Colonic mucosa (tissue), 4 donors: ENCODE measurements around the gene NTSR1. TPM values are rescaled to one million over a fixed set of nuclear protein-coding genes. Genes with fewer than 3 reads are reported as not detected.

Source experiments
- DNase-seq: peaks from one replicate; pipeline ENCODE4 v3.0.0-alpha.2; 2020
- H3K27ac ChIP-seq: fragments of 200-600 bp; one replicate; pipeline ENCODE4 v1.8.0; 2021
- H3K27me3 ChIP-seq: fragments of 200-600 bp; one replicate; pipeline ENCODE4 v1.8.0; 2021
- H3K36me3 ChIP-seq: fragments of 200-600 bp; one replicate; pipeline ENCODE4 v1.8.0; 2021
- H3K4me1 ChIP-seq: fragments of 200-600 bp; one replicate; pipeline ENCODE4 v1.8.0; 2021; ENCODE audit warnings: mild to moderate bottlenecking
- H3K4me3 ChIP-seq: fragments of 200-600 bp; one replicate; pipeline ENCODE4 v1.8.0; 2021
- H3K9ac ChIP-seq, 2 donors: one replicate each; pipeline ENCODE4 v1.7.0; 2013; ENCODE audit warnings: control low read depth in 2 of 2, low read depth in 2 of 2, low read length in 2 of 2
- H3K9me3 ChIP-seq: fragments of 200-600 bp; one replicate; pipeline ENCODE4 v1.8.0; 2021
- CTCF ChIP-seq: fragments of 200-600 bp; IDR thresholded peaks from one replicate; pipeline ENCODE4 v1.8.0; 2022; ENCODE audit warnings: antibody characterized with exemption, mild to moderate bottlenecking
- intact Hi-C: fragments of 100-400 bp; cut with DNase I; formaldehyde crosslinking; loops from one replicate; pipeline ENCODE4 v1.14.1; 2022
- total RNA-seq, 2 donors: library from RNA; stranded (reverse); fragmentation: NEBNext Ultra II Directional in 1 of 2; extraction: Animal tissue kit (Norgen Biotek cat#: 25700) in 1 of 2; gene quantifications; one replicate each; pipeline ENCODE4 v1.2.1, GENCODE V29; 2021
- donor health status: healthy.
- donor health status: DM: no; HTN: no; CAD: no.
- donor health status: DM: no; HTN: no; CAD: no.

The NTSR1 gene
- total RNA-seq, 2 donors from 2014 or later = 0.05 to 2.9 TPM

DNA sequence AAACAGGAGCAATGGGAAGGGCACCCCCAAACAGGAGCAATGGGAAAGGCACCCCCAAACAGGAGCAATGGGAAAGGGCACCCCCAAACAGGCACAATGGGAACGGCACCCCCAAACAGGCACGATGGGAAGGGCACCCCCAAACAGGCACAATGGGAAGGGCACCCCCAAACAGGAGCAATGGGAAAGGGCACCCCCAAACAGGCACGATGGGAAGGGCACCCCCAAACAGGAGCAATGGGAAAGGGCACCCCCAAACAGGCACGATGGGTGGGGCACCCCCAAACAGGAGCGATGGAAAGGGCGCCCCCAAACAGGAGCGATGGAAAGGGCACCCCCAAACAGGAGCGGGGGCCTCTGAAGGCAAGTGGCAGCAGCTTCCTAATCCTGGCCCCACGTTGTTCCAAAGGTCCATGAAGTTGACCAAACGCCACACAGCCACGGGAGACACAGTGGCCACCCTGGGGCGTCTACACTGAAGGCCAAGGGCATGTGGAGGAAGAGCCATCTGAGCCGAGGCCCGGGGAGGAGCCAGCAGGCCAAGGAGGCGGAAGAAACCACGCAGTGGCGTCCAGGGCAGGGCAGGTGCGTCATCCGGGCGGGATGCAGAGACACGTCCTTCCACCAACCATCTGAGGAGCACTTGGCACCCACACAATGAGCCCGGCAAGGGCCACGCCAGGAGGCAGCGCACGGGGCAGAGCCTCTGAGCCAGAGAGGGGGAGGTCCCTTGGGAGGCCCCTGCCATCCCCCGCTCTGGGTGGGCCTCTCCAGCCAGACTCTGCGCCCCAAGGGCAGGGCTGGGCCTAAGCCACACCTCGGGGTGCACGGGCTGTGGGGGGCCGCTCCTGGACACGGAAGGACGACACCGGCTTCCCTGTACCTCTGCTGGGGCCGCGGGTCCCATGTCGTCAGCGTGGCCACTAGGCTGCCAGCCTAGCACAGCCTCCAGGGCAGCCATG lies 21.5 kb upstream of the NTSR1 start:
- Histone ChIP-seq H3K9me3 (no peaks in the 10 kb centered on the region), H3K27ac (no peak overlapping the region), H3K4me3 (no peak overlapping the region), H3K9ac (no peak overlapping the region), H3K4me1 (peaks cover 6% of the 10 kb centered on the region), H3K27me3 (no peaks in the 10 kb centered on the region), H3K36me3 (no peaks in the 10 kb centered on the region)
- intact Hi-C loops = no loop called here
- no peak for TF ChIP-seq CTCF
- DNase-seq = no peak

DNA sequence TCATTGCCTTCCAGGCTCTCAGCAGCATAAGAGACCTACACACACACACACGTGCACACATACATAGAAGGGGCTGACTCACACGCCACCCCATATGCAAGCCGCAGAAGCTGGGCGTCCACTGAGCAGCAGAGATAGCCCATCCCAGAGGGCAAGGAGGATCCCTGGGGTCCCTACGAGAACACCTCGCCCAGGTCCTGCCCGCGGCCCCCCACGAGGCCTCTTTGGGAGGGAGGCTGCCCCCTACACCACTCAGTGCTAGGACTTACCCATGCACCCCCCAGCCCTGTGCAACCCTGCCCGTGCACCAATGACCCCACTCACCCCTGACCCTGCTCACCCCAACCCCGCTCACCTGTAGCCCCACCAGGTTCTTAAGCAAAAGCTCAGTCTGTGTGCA lies 20.6 kb upstream of the NTSR1 start:
- Histone ChIP-seq H3K36me3 (no peaks in the 10 kb centered on the region), H3K4me3 (no peak overlapping the region), H3K27ac (no peak overlapping the region), H3K27me3 (no peaks in the 10 kb centered on the region), H3K9me3 (no peaks in the 10 kb centered on the region), H3K9ac (no peak overlapping the region), H3K4me1 (peaks cover 6% of the 10 kb centered on the region)
- DNase-seq = no peak
- intact Hi-C loops = no loop called here
- TF ChIP-seq CTCF = no peak

DNA sequence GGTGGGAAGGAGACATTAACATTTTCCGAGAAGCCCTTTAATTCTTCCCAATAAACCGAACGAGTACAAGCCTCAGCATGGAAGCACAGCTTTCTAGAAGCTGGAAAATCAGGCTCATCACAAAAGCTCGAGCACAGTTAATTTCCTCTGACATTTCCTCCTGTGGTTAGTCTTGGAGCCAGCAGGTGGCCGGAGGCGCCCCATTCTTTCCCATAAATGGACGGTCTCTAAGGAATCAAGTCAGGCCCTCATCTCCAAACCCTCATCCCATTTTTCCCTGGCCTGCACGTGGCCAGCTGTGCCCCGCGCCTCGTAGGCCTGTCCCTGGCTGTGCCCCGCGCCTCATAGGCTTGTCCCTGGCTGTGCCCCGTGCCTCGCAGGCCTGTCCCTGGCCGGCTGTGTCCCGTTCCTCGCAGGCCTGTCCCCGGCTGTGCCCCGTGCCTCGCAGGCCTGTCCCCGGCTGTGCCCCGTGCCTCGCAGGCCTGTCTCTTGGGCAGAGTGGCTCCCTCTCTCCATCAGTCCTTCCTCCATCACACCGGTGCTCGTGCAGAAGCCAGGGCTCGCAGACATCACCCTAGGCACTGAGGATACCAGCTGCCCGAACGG lies 19.7 kb upstream of the NTSR1 start:
- intact Hi-C loops = no loop called here
- Histone ChIP-seq H3K9ac (no peak overlapping the region), H3K27ac (no peak overlapping the region), H3K4me3 (no peak overlapping the region), H3K27me3 (no peaks in the 10 kb centered on the region), H3K4me1 (peaks cover 6% of the 10 kb centered on the region), H3K36me3 (no peaks in the 10 kb centered on the region), H3K9me3 (no peaks in the 10 kb centered on the region)
- no peak for TF ChIP-seq CTCF
- DNase-seq = no peak

DNA sequence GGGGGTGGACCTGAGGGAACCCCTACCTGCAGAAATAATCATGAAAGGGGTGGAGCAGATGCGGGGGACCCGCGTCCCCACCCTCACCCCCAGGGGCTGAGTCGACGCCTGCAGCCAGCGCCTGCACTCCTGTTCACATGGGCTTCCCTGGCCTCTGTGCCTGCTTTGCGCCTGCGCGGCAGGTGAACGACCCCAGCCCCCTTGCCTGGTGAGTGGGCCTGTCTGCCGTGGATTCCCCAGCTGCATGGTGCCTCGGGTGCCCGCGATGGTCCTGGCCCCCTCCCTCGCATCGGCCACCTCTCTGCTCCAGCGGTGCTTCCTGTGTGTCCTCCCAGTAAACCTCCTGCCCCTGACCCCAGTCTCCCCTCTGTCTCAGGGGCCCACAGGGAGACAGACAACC lies 18.8 kb upstream of the NTSR1 start:
- intact Hi-C loops = no loop called here
- no peak for DNase-seq

More for the DNA sequence above, 18.8 kb upstream of the NTSR1 start:
- no peak overlapping the region for H3K4me3 ChIP-seq
- H3K9me3 ChIP-seq = no peaks in the 10 kb centered on the region
- H3K36me3 ChIP-seq = no peaks in the 10 kb centered on the region
- H3K27me3 ChIP-seq = no peaks in the 10 kb centered on the region
- no peak for TF ChIP-seq CTCF
- no peak overlapping the region for H3K27ac ChIP-seq
- H3K9ac ChIP-seq = no peak overlapping the region
- peaks cover 6% of the 10 kb centered on the region for H3K4me1 ChIP-seq
